ENCODE results near the gene LOXHD1. TPM values are rescaled to one million over a fixed set of nuclear protein-coding genes. Genes with fewer than 3 reads are reported as not detected.

LOXHD1 gene
- total RNA-seq, 1 experiment from 2014 or later = 25.5 TPM

DNA sequence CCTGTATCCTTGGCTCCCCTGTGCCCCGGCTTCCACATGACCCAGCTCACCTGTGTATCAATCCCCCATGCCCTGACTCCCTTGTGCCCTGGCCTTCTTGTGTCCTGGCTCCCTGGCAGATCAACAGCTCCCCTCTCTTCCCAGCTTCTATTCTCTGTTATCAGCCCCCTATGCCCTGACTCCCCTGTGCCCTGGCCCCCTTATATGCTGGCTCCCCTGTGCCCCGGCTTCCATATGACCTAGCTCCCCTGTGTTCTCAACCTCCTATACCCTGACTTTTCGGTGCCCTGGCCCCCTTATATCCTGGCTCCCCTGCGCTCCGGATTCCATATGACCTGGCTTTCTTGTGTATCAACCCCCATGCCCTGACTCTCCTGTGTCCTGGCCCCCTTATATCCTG, 209.2 kb downstream of the LOXHD1 start:
- Histone ChIP-seq H3K9me3 (ENCODE audit: low read depth, low read length, poor library complexity, severe bottlenecking) (peaks cover 5% of the 10 kb centered on the region), H3K4me3 (ENCODE audit: low read depth, low read length, poor library complexity, severe bottlenecking) (no peak overlapping the region), H3K36me3 (ENCODE audit: insufficient read depth, low read length, poor library complexity, severe bottlenecking) (peaks cover 7% of the 10 kb centered on the region), H3K4me1 (ENCODE audit: insufficient read depth, low read length, poor library complexity, severe bottlenecking) (no peaks in the 10 kb centered on the region), H3K27me3 (replicated peaks; ENCODE audit: insufficient read depth, low read depth, low read length, poor library complexity) (no peaks in the 10 kb centered on the region), H3K27ac (ENCODE audit: low read depth, low read length, poor library complexity, severe bottlenecking) (no peak overlapping the region)
- POLR2A ChIA-PET (ENCODE audit: low non-redundant PET) = no interaction called here
- TF ChIP-seq EZH2 (IDR thresholded peaks at IDR 0.05; ENCODE audit: borderline replicate concordance, low read depth, low read length, poor library complexity, severe bottlenecking) = no peak
- TF ChIP-seq, protein P1, sequence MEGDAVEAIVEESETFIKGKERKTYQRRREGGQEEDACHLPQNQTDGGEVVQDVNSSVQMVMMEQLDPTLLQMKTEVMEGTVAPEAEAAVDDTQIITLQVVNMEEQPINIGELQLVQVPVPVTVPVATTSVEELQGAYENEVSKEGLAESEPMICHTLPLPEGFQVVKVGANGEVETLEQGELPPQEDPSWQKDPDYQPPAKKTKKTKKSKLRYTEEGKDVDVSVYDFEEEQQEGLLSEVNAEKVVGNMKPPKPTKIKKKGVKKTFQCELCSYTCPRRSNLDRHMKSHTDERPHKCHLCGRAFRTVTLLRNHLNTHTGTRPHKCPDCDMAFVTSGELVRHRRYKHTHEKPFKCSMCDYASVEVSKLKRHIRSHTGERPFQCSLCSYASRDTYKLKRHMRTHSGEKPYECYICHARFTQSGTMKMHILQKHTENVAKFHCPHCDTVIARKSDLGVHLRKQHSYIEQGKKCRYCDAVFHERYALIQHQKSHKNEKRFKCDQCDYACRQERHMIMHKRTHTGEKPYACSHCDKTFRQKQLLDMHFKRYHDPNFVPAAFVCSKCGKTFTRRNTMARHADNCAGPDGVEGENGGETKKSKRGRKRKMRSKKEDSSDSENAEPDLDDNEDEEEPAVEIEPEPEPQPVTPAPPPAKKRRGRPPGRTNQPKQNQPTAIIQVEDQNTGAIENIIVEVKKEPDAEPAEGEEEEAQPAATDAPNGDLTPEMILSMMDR (conservative IDR thresholded peaks at IDR 0.05; ENCODE audit: low read depth, low read length) = no peak
- CTCF ChIA-PET = no interaction called here
- DNase-seq (ENCODE audit: low spot score) = no peak
- intact Hi-C loops (cut with micrococcal nuclease; ENCODE audit: unreplicated experiment) = no loop called here
- BruUV-seq (replicated peaks) = no TSS peak

DNA sequence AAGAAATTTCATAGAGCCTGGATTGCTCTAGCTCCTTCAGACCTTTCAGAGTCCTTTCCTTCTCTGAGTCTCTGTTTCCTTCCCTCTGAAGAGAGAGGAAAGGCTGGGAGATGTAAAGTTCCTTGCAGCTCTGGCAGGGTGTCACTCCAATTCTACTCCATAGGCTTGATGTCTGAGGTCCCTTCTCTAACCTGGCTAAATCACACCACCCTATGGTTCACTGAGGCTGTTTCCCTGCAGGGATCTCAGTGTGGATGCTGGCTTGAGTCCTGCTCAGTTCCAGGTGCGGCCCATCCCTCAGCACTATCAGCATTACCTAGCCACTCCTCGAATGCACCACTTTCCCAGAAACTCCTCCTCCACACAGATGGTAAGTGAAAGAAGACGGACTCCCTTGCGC, 209.7 kb downstream of the LOXHD1 start:
- intact Hi-C loops (cut with micrococcal nuclease; ENCODE audit: unreplicated experiment) = no loop called here
- POLR2A ChIA-PET (ENCODE audit: low non-redundant PET) = no interaction called here
- CTCF ChIA-PET = no interaction called here
- DNase-seq (ENCODE audit: low spot score) = no peak
- Histone ChIP-seq H3K27ac (ENCODE audit: low read depth, low read length, poor library complexity, severe bottlenecking) (no peak overlapping the region), H3K27me3 (replicated peaks; ENCODE audit: insufficient read depth, low read depth, low read length, poor library complexity) (no peaks in the 10 kb centered on the region), H3K4me1 (ENCODE audit: insufficient read depth, low read length, poor library complexity, severe bottlenecking) (no peaks in the 10 kb centered on the region), H3K4me3 (ENCODE audit: low read depth, low read length, poor library complexity, severe bottlenecking) (no peak overlapping the region), H3K36me3 (ENCODE audit: insufficient read depth, low read length, poor library complexity, severe bottlenecking) (peaks cover 7% of the 10 kb centered on the region), H3K9me3 (ENCODE audit: low read depth, low read length, poor library complexity, severe bottlenecking) (peaks cover 5% of the 10 kb centered on the region)
- TF ChIP-seq, protein P1 (conservative IDR thresholded peaks at IDR 0.05; ENCODE audit: low read depth, low read length) = no peak
- TF ChIP-seq EZH2 (IDR thresholded peaks at IDR 0.05; ENCODE audit: borderline replicate concordance, low read depth, low read length, poor library complexity, severe bottlenecking) = no peak
- no TSS peak for BruUV-seq (replicated peaks)

DNA sequence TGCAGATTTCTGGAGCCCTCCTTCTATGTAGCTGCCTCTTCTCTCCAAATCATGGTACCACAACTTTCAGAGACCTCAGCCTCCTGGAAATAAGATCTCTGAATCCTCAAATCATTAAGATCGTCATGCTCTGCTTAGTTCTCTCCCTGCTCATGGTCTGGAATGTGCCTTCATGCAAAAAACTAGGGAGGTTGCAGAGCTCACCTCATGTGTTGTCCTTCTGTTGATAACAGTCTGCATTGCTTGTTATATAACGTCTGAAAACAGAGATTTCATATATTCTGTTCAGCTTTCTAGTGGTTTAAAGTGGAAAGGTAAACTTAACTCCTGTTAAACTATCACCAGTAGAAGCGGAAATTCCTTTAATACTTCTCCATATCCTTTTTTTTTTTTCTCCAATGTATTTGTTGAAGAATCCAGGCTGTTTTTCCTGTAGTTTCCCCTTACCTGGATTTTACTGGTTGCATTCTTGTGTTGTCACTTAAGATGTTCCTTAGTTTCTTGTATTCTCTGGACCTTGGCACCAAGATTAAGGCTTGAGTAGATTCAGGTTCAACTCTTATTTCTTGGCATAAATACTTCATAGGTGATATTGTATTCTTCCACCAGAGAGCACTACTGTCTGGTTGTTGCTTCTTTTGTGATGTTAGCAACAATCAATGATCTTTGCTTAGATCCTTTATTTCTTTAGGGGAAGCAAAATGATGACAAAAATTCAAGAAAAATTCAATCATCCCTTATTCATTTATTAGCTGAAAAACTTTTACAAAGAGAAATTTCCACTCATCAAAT, 211.3 kb downstream of the LOXHD1 start:
- Histone ChIP-seq H3K4me1 (ENCODE audit: insufficient read depth, low read length, poor library complexity, severe bottlenecking) (no peaks in the 10 kb centered on the region), H3K27me3 (replicated peaks; ENCODE audit: insufficient read depth, low read depth, low read length, poor library complexity) (no peaks in the 10 kb centered on the region), H3K4me3 (ENCODE audit: low read depth, low read length, poor library complexity, severe bottlenecking) (no peak overlapping the region), H3K9me3 (ENCODE audit: low read depth, low read length, poor library complexity, severe bottlenecking) (peaks cover under 1% of the 10 kb centered on the region), H3K36me3 (ENCODE audit: insufficient read depth, low read length, poor library complexity, severe bottlenecking) (peaks cover 6% of the 10 kb centered on the region), H3K27ac (ENCODE audit: low read depth, low read length, poor library complexity, severe bottlenecking) (no peak overlapping the region)
- intact Hi-C loops (cut with micrococcal nuclease; ENCODE audit: unreplicated experiment) = no loop called here
- TF ChIP-seq, protein P1 (conservative IDR thresholded peaks at IDR 0.05; ENCODE audit: low read depth, low read length) = no peak
- TF ChIP-seq EZH2 (IDR thresholded peaks at IDR 0.05; ENCODE audit: borderline replicate concordance, low read depth, low read length, poor library complexity, severe bottlenecking) = no peak
- ChIA-PET POLR2A (ENCODE audit: low non-redundant PET) (no interaction called here), CTCF (no interaction called here)
- DNase-seq (ENCODE audit: low spot score) = no peak
- no TSS peak for BruUV-seq (replicated peaks)
